Stomach smooth muscle (tissue), 2 donors: ENCODE results near the gene PSMG3.
A peak's percentile ranks its signal among the peaks of the same experiment; 100 is the strongest.

Experiments
- H3K27ac ChIP-seq: one replicate; pipeline ENCODE4 v1.7.0; 2013; ENCODE audit warnings: mild to moderate bottlenecking, low read length, inconsistent platforms
- H3K27me3 ChIP-seq, 2 donors: one replicate each; pipeline ENCODE4 v1.7.0; 2013; ENCODE audit warnings: low read length in 2 of 2; ENCODE audit not compliant: insufficient read depth in 2 of 2, control insufficient read depth in 1 of 2
- H3K36me3 ChIP-seq, 2 donors: one replicate each; pipeline ENCODE4 v1.7.0; 2013; ENCODE audit warnings: low read length in 2 of 2; ENCODE audit not compliant: control insufficient read depth in 2 of 2, insufficient read depth in 2 of 2
- H3K4me1 ChIP-seq: one replicate; pipeline ENCODE4 v1.7.0; 2013; ENCODE audit warnings: low read length; ENCODE audit not compliant: control insufficient read depth, insufficient read depth
- H3K4me3 ChIP-seq, 2 donors: one replicate each; pipeline ENCODE4 v1.7.0; 2013; ENCODE audit warnings: low read length in 2 of 2
- H3K9ac ChIP-seq, 2 donors: one replicate each; pipeline ENCODE4 v1.7.0; 2013; ENCODE audit warnings: low read length in 2 of 2, mild to moderate bottlenecking in 1 of 2
- H3K9me3 ChIP-seq, 2 donors: one replicate each; pipeline ENCODE4 v1.7.0; 2013; ENCODE audit warnings: low read length in 2 of 2; ENCODE audit not compliant: control insufficient read depth in 2 of 2
- donor health status: healthy.
- donor health status: Pancreatic carcinoma.

PSMG3 gene

GRCh38 chr7:1557006-1557405, 12.8 kb downstream of the PSMG3 start:
- Histone ChIP-seq H3K27ac (no peak overlapping the region), H3K9ac (no peak overlapping the region), H3K9me3 (no peaks in the 10 kb centered on the region), H3K4me1 (peaks cover 11% of the 10 kb centered on the region), H3K4me3 (no peak overlapping the region), H3K27me3 (peaks cover 7 to 9% of the 10 kb centered on the region in 2 donors), H3K36me3 (no peaks in the 10 kb centered on the region)

GRCh38 chr7:1555813-1556543, 13.9 kb downstream of the PSMG3 start, which contains the start of gene TMEM184A:
TSS of gene TMEM184A (minus strand) at chr7:1556205. CDS start at chr7:1555484, 721 bp downstream.
- no peaks in the 10 kb centered on the region for H3K9me3 ChIP-seq
- H3K36me3 ChIP-seq: no peaks in the 10 kb centered on the region
- H3K9ac ChIP-seq: no peak within 1 kb of the TSS
- peaks cover 11% of the 10 kb centered on the region for H3K4me1 ChIP-seq
- H3K27ac ChIP-seq: no peak within 1 kb of the TSS
- peaks cover 7 to 9% of the 10 kb centered on the region in 2 donors for H3K27me3 ChIP-seq
- peak within 1 kb of the TSS in 1 of 2 donors; percentile 22 for H3K4me3 ChIP-seq

GRCh38 chr7:1555046-1555812, 14.6 kb downstream of the PSMG3 start:
- peak overlapping the region in 1 of 2 donors; percentile 22 for H3K4me3 ChIP-seq
- H3K9me3 ChIP-seq: no peaks in the 10 kb centered on the region
- H3K9ac ChIP-seq: no peak overlapping the region
- peaks cover 7 to 9% of the 10 kb centered on the region in 2 donors for H3K27me3 ChIP-seq
- no peak overlapping the region for H3K27ac ChIP-seq
- no peaks in the 10 kb centered on the region for H3K36me3 ChIP-seq
- H3K4me1 ChIP-seq: peaks cover 11% of the 10 kb centered on the region

- no peak overlapping the region for H3K9ac ChIP-seq
- no peaks in the 10 kb centered on the region for H3K36me3 ChIP-seq
- H3K4me1 ChIP-seq: peaks cover 11% of the 10 kb centered on the region
- no peak overlapping the region for H3K4me3 ChIP-seq
- no peak overlapping the region for H3K27ac ChIP-seq
- no peaks in the 10 kb centered on the region for H3K9me3 ChIP-seq
- peaks cover 7 to 9% of the 10 kb centered on the region in 2 donors for H3K27me3 ChIP-seq
These were observed 15.3 kb downstream of the PSMG3 start for GRCh38 chr7:1554333-1555045.

- no peak overlapping the region for H3K27ac ChIP-seq
- H3K9me3 ChIP-seq: no peaks in the 10 kb centered on the region
- no peaks in the 10 kb centered on the region for H3K36me3 ChIP-seq
- H3K9ac ChIP-seq: no peak overlapping the region
- H3K27me3 ChIP-seq: peaks cover 7 to 9% of the 10 kb centered on the region in 2 donors
- peaks cover 11% of the 10 kb centered on the region for H3K4me1 ChIP-seq
- no peak overlapping the region for H3K4me3 ChIP-seq
These were observed 16.2 kb downstream of the PSMG3 start for GRCh38 chr7:1553512-1554210.

- H3K9ac ChIP-seq: no peak overlapping the region
- no peaks in the 10 kb centered on the region for H3K36me3 ChIP-seq
- H3K27ac ChIP-seq: no peak overlapping the region
These were observed 17.6 kb downstream of the PSMG3 start for GRCh38 chr7:1552200-1552599.

GRCh38 chr7:1550846-1551155, 19.0 kb downstream of the PSMG3 start:
- Histone ChIP-seq H3K27ac (no peak overlapping the region), H3K27me3 (peaks cover 4 to 8% of the 10 kb centered on the region in 2 donors), H3K9ac (no peak overlapping the region), H3K4me1 (peaks cover 9% of the 10 kb centered on the region), H3K4me3 (no peak overlapping the region), H3K36me3 (no peaks in the 10 kb centered on the region), H3K9me3 (no peaks in the 10 kb centered on the region)

More at GRCh38 chr7:1552200-1552599, 17.6 kb downstream of the PSMG3 start:
- H3K4me3 ChIP-seq: no peak overlapping the region
- peaks cover 4 to 9% of the 10 kb centered on the region in 2 donors for H3K27me3 ChIP-seq
- no peaks in the 10 kb centered on the region for H3K9me3 ChIP-seq
- peaks cover 11% of the 10 kb centered on the region for H3K4me1 ChIP-seq

GRCh38 chr7:1550005-1550845, 19.6 kb downstream of the PSMG3 start:
- Histone ChIP-seq H3K9ac (no peak overlapping the region), H3K4me3 (no peak overlapping the region), H3K9me3 (no peaks in the 10 kb centered on the region), H3K4me1 (peaks cover 4% of the 10 kb centered on the region), H3K27me3 (peaks cover 0 to 2% of the 10 kb centered on the region in 2 donors), H3K36me3 (no peaks in the 10 kb centered on the region), H3K27ac (no peak overlapping the region)

- Histone ChIP-seq H3K4me3 (no peak overlapping the region), H3K4me1 (peaks cover under 1% of the 10 kb centered on the region), H3K9me3 (no peaks in the 10 kb centered on the region), H3K27me3 (no peaks in the 10 kb centered on the region), H3K36me3 (no peaks in the 10 kb centered on the region), H3K27ac (no peak overlapping the region), H3K9ac (no peak overlapping the region)
These were observed 20.4 kb downstream of the PSMG3 start for GRCh38 chr7:1549357-1550004.
